ENCODE data around the gene PICK1. TPM values are rescaled to one million over a fixed set of nuclear protein-coding genes. Genes with fewer than 3 reads are reported as not detected.
A peak's percentile ranks its signal among the peaks of the same experiment; 100 is the strongest.

The PICK1 gene
- total and polyA plus RNA-seq, 2 of the 13 experiments (the other 11 are each of a cell fraction or from before 2014, with no cell fraction given) = 19.3 to 25.3 TPM

GRCh38 chr22:38107692-38108515 lies 50.7 kb downstream of the PICK1 start (continued):
- TF ChIP-seq HMGXB3 (CRISPR knock-in tag; IDR thresholded peaks at IDR 0.05; ENCODE audit: borderline replicate concordance) = no peak
- TF ChIP-seq DDIT3 (CRISPR knock-in tag; IDR thresholded peaks at IDR 0.05) = no peak
- no peak for TF ChIP-seq NFYB (CRISPR knock-in tag; IDR thresholded peaks at IDR 0.05)
- TF ChIP-seq ZNF543 (CRISPR knock-in tag; IDR thresholded peaks at IDR 0.05) = no peak
- peak; percentile 78 for TF ChIP-seq RARA (CRISPR knock-in tag; IDR thresholded peaks at IDR 0.05)
- TF ChIP-seq TEF (CRISPR knock-in tag; IDR thresholded peaks at IDR 0.05) = no peak
- no peak for TF ChIP-seq ZNF230 (CRISPR knock-in tag; IDR thresholded peaks at IDR 0.05)
- TF ChIP-seq AKAP8 (CRISPR knock-in tag; IDR thresholded peaks at IDR 0.05) = no peak
- no peak for TF ChIP-seq CBX2 (IDR thresholded peaks at IDR 0.05; ENCODE audit: low read depth, low read length)
- TF ChIP-seq CBX2 (CRISPR knock-in tag; IDR thresholded peaks at IDR 0.05; ENCODE audit: low read depth) = no peak
- peak; percentile 64 for TF ChIP-seq POLR2G (IDR thresholded peaks at IDR 0.05; ENCODE audit: low read depth, low read length)
- TF ChIP-seq STAT5B (CRISPR knock-in tag; IDR thresholded peaks at IDR 0.05) = no peak
- TF ChIP-seq HHEX (CRISPR knock-in tag; IDR thresholded peaks at IDR 0.05) = 0 out of 2 replicates have a peak, but pooled peaks have one; percentile 13
- no peak for TF ChIP-seq ZMYM3 (CRISPR knock-in tag; IDR thresholded peaks at IDR 0.05)
- TF ChIP-seq ZNF558 (CRISPR knock-in tag; IDR thresholded peaks at IDR 0.05; ENCODE audit: borderline replicate concordance) = no peak
- TF ChIP-seq ESRRA (CRISPR knock-in tag; IDR thresholded peaks at IDR 0.05; ENCODE audit: low read depth) = 0 out of 2 replicates have a peak, but pooled peaks have one; percentile 21
- TF ChIP-seq ZNF790 (CRISPR knock-in tag; IDR thresholded peaks at IDR 0.05; ENCODE audit: borderline replicate concordance) = no peak
- TF ChIP-seq ZSCAN30 (CRISPR knock-in tag; IDR thresholded peaks at IDR 0.05) = no peak
- no peak for TF ChIP-seq ZNF777 (CRISPR knock-in tag; IDR thresholded peaks at IDR 0.05)
- TF ChIP-seq GABPA (IDR thresholded peaks at IDR 0.05; ENCODE audit: low read depth, low read length) = no peak
- peak; percentile 65 for TF ChIP-seq GABPA (CRISPR knock-in tag; IDR thresholded peaks at IDR 0.05; ENCODE audit: low read depth)
- TF ChIP-seq MIXL1 (CRISPR knock-in tag; IDR thresholded peaks at IDR 0.05) = 0 out of 2 replicates have a peak, but pooled peaks have one; percentile 51
- no peak for TF ChIP-seq ZNF891 (CRISPR knock-in tag; IDR thresholded peaks at IDR 0.05)
- TF ChIP-seq TEAD2 (CRISPR knock-in tag; IDR thresholded peaks at IDR 0.05) = no peak
- no peak for TF ChIP-seq KLF9 (CRISPR knock-in tag; IDR thresholded peaks at IDR 0.05; ENCODE audit: low read depth)
- no peak for TF ChIP-seq FOSL1 (CRISPR knock-in tag; IDR thresholded peaks at IDR 0.05; ENCODE audit: borderline replicate concordance)

Data from HepG2 (cell line).